ENCODE data around the gene CYSLTR1. TPM values are rescaled to one million over a fixed set of nuclear protein-coding genes. Genes with fewer than 3 reads are reported as not detected.
A peak's percentile ranks its signal among the peaks of the same experiment; 100 is the strongest.

CYSLTR1 gene, protein sequence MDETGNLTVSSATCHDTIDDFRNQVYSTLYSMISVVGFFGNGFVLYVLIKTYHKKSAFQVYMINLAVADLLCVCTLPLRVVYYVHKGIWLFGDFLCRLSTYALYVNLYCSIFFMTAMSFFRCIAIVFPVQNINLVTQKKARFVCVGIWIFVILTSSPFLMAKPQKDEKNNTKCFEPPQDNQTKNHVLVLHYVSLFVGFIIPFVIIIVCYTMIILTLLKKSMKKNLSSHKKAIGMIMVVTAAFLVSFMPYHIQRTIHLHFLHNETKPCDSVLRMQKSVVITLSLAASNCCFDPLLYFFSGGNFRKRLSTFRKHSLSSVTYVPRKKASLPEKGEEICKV
- under 1 TPM; 0.22 to 1.00 (median 0.46) TPM for total RNA-seq
- long read RNA-seq = 0 reads

DNA sequence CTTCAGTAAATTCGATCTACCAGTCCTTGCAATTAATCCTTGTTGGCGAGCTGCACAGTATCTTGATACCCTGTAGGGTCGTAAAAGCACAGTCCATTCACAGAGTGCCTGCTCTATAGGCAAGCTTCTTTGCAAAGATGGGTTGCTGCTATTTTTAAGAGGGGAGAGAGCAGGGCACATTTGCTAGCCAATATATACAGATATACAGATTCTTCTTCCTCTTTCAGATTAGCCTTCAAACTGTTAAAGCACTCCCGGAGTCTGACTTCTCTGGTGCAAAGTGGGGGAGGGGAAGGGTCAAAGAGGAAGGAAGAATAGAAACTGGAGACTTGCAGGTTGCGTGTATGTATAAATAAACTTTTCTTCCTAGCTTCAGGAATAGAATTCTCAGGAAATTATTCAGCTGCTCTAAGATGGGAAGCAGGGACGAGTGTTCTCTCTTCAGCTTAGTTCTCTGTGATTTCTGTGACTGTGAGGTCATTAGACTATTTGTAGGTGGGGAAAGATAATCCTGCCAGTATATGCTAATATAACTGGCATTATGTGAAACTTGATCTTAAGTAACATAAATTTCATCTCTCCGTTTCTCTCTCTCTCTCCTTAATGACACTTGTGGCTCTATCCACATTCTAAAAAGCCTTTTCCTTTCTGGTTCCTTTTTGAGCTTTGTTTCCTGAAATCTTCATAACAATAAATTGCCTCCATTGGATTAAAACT, at the start of gene CYSLTR1:
TSS of gene CYSLTR1 (minus strand) at position 242 of the 717 bp plus-strand sequence. CDS start 53,865 bp downstream, outside the sequence.
- no peaks in the 10 kb centered on the region for H3K4me1 ChIP-seq
- ATAC-seq = peak in 3 of 4 donors; percentile 40 to 61 (median 46)
- H3K27ac ChIP-seq = no peak within 1 kb of the TSS
- no peaks in the 10 kb centered on the region for H3K36me3 ChIP-seq
- no peak for DNase-seq
- 17% methylated on average over 7 of the region's 7 CpGs for WGBS (ENCODE audit: insufficient coverage, low coverage, low lambda C conversion rate, missing lambda C conversion rate)
- peak within 1 kb of the TSS in 1 of 3 donors; percentile 5 for H3K4me3 ChIP-seq
- no peaks in the 10 kb centered on the region for H3K27me3 ChIP-seq
- no peak for TF ChIP-seq POLR2A (IDR thresholded peaks at IDR 0.05)
- TF ChIP-seq, protein P1, sequence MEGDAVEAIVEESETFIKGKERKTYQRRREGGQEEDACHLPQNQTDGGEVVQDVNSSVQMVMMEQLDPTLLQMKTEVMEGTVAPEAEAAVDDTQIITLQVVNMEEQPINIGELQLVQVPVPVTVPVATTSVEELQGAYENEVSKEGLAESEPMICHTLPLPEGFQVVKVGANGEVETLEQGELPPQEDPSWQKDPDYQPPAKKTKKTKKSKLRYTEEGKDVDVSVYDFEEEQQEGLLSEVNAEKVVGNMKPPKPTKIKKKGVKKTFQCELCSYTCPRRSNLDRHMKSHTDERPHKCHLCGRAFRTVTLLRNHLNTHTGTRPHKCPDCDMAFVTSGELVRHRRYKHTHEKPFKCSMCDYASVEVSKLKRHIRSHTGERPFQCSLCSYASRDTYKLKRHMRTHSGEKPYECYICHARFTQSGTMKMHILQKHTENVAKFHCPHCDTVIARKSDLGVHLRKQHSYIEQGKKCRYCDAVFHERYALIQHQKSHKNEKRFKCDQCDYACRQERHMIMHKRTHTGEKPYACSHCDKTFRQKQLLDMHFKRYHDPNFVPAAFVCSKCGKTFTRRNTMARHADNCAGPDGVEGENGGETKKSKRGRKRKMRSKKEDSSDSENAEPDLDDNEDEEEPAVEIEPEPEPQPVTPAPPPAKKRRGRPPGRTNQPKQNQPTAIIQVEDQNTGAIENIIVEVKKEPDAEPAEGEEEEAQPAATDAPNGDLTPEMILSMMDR (IDR thresholded peaks at IDR 0.05) = no peak
- intact Hi-C loops (cut with DNase I) = no loop called here
- no peaks in the 10 kb centered on the region for H3K9me3 ChIP-seq

DNA sequence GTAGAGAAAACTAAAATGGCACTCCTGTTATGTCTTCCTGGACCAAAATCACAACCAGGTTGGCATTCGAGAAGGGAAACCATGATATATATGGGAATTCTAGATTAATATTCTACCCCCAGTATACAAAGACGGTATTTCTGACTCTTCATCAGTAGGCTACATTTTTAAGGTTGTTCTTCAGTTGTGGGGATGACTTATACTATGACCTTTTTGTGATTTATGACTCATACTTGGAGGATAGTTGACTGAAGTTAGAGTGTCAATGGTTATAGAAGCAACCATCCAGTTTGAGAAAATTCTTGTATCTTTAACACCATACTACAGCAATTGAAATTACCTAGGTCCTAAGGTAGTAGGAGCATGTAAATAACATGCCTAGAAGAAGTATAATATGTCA, 49.8 kb upstream of the CYSLTR1 start:
- peaks cover 0 to 4% of the 10 kb centered on the region in 2 donors for H3K27me3 ChIP-seq
- WGBS (ENCODE audit: insufficient coverage, low coverage, low lambda C conversion rate, missing lambda C conversion rate) = 48% methylated on average over 2 of the region's 2 CpGs
- TF ChIP-seq, protein P1 (IDR thresholded peaks at IDR 0.05) = no peak
- TF ChIP-seq POLR2A (IDR thresholded peaks at IDR 0.05) = no peak
- ATAC-seq = no peak
- DNase-seq = no peak
- H3K4me1 ChIP-seq = no peaks in the 10 kb centered on the region
- H3K27ac ChIP-seq = no peak overlapping the region
- intact Hi-C loops (cut with DNase I) = no loop called here
- no peaks in the 10 kb centered on the region for H3K9me3 ChIP-seq
- no peak overlapping the region for H3K4me3 ChIP-seq
- H3K36me3 ChIP-seq = no peaks in the 10 kb centered on the region

DNA sequence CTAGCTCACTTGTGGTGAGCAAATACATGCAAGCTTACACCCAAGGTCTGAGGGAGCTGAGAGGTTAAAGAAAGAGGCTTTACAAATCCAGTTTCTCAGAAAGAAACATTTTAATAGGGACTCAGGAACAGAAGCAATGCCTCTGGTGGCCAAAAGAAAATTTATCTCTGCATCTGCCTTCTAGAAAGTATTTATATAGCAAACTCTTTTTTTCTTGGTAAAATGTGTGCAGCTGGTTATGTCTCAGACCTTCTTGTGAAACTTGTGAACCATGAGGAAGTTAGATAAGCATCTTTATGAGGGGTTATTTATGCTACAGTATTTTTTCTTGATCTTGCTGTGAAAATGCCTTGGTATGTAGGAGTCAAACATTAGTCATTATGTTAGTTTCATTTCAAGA, 48.5 kb upstream of the CYSLTR1 start:
- no peak for DNase-seq
- Histone ChIP-seq H3K36me3 (no peaks in the 10 kb centered on the region), H3K27me3 (peaks cover 0 to 4% of the 10 kb centered on the region in 2 donors), H3K4me1 (no peaks in the 10 kb centered on the region), H3K4me3 (no peak overlapping the region), H3K27ac (no peak overlapping the region), H3K9me3 (no peaks in the 10 kb centered on the region)
- no peak for ATAC-seq
- intact Hi-C loops (cut with DNase I) = no loop called here
- no peak for TF ChIP-seq POLR2A (IDR thresholded peaks at IDR 0.05)
- TF ChIP-seq, protein P1 (IDR thresholded peaks at IDR 0.05) = no peak

DNA sequence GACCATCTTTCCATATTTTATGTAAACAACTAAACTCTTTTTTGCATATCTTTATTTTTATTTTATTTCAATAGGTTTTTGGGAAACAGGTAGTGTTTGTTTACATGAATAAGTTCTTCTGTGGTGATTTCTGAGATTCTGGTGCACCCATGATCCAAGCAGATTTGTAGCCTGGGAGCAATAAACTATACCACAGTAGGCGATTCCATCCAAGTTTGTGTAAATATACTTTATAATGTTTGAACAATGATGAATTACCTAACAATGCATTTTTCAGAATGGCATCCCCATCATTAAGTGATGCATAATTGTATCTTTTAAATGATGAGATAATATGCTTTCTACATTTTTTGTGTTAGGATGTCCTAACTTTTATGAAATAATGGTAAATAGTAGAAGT, 39.2 kb upstream of the CYSLTR1 start:
- ATAC-seq (no peak), DNase-seq (no peak)
- intact Hi-C loops (cut with DNase I) = no loop called here
- Histone ChIP-seq H3K4me3 (no peak overlapping the region), H3K36me3 (no peaks in the 10 kb centered on the region), H3K27ac (no peak overlapping the region), H3K27me3 (no peaks in the 10 kb centered on the region), H3K4me1 (no peaks in the 10 kb centered on the region), H3K9me3 (no peaks in the 10 kb centered on the region)
- WGBS (ENCODE audit: insufficient coverage, low coverage, low lambda C conversion rate, missing lambda C conversion rate) = 37% methylated on average over 1 of the region's 1 CpG
- TF ChIP-seq POLR2A (IDR thresholded peaks at IDR 0.05) = no peak
- TF ChIP-seq, protein P1 (IDR thresholded peaks at IDR 0.05) = no peak
